ENCODE measurements around the gene FAM168A.

- TF ChIP-seq POLR2AphosphoS5 (IDR thresholded peaks at IDR 0.05) (no peak), POLR2A (IDR thresholded peaks at IDR 0.05) (no peak), CTCF (IDR thresholded peaks at IDR 0.05) (no peak)
Measured at GRCh38 chr11:73416786-73417185, 181.1 kb downstream of the FAM168A start.
